GM19467 (cell line): ENCODE measurements around the gene KCNH6.

Experiments
- ATAC-seq: cut with Tn5 transposase; IDR thresholded peaks from one replicate; pipeline ENCODE4 v1.9.1; 2021; ENCODE audit warnings: mild to moderate bottlenecking, moderate library complexity; ENCODE audit not compliant: unreplicated experiment

The KCNH6 gene

DNA sequence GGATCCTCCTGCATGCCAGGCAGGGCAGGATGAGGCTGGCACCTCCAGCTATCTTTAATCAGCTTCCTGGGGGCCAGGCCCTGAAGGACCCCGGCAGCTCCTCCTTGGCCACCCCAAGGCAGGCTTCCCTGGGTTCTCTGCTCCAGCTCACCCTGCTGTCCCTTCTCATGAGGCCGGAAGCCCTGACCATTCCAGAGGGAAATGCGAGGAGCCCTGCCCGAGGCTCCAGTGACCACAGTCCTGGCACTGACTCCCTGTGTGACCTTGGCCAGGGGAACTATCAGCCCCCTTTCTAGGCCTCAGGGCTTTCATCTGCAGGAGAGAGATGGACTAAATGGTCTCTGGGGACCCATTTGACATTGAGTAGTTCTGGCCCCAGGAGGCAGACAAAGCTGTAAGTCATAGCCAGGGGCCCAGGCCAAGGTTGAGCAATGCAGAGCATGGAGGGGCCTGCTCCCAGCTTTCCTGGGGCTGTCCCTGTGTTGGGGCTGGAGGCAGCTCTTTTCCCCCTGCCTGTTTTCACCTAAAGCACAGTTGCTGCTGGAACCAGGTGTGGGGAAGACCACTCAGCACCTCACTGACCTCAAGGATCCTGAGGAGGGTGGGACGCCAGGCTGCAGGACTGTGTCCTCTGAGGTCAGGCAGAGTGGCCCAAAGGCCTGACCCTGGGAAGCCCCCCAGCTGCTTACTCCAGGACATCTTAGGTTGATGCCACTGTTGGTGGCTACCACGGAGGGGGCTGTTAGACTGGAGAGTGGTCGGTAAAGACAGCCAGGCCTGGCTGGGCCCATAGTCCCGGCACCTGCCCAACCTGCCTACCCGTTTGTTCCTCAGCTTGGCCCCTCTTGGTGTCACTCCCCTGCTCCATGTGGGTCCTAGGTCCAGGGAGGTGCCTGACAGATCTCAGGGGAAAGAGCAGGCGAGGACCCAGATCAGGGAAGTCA is 8.1 kb downstream of the KCNH6 start:
- ATAC-seq = no peak

DNA sequence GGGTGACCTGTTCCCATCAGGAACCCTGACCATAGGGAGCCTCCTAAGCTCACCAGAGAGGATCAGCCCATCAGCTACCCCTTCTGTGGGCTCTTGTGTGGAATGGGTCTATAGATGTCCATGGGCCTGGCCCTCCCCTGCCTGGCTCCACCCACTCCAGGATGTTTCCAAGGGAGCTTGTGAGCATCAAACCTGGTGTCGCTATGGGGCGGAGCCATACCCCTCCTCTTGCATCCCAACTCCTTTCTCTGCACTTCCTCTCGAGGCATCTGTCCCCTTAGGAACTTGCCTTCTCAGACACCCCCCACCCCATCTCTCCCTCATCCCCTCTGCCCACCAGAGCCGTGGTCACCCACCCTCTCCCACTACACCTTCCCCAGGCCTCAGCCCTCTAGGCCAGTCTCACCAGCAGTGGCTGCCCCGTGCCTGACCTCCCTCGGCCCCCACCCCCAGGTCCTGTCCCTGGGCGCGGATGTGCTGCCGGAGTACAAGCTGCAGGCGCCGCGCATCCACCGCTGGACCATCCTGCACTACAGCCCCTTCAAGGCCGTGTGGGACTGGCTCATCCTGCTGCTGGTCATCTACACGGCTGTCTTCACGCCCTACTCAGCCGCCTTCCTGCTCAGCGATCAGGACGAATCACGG is 10.4 kb downstream of the KCNH6 start:
- ATAC-seq = no peak

DNA sequence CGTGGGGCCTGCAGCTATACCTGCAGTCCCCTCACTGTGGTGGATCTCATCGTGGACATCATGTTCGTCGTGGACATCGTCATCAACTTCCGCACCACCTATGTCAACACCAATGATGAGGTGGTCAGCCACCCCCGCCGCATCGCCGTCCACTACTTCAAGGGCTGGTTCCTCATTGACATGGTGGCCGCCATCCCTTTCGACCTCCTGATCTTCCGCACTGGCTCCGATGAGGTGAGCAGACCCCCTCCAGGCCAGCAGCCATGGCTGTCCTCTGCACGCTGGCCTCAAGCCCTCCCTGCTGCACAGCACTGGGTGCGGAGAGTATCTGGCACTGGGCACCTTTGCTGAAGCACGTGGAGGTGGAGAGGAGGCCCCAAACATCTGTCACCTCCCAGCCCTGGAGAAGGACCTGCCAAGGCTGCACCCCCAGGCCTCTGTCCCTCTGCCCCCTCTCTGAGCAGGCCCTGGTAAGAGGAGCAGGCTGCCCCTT is 11.0 kb downstream of the KCNH6 start:
- no peak for ATAC-seq

DNA sequence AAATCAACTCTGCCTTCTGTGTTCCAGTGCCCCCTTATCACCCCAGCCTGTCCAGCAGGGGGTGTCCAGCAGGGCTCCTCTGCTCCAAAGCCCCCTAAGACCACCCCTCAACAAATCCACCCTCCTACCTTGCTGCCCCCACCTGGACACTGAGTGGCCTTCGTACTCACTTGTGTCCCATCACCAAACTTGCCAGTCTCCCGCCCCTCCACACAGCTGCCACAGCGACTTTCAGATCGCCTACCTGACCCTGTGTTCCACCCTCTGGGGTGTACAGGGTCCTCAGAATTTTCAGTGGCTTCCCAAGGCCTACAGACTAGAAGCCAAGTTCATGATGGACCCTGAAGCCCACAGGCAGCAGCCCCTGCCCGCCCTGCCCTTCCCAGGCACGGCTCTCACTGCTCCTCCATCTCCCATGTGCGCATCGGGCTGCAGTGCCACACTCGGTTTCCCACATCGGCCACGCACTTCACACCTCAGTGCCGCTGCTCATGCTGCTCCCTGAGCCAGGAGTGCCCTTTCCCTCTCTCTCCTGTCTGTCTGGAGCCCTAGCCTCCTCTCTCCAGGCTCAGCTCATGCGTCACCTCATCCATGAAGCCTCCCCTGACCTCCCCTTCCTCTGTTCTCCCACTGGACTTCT is 11.8 kb downstream of the KCNH6 start:
- no peak for ATAC-seq

DNA sequence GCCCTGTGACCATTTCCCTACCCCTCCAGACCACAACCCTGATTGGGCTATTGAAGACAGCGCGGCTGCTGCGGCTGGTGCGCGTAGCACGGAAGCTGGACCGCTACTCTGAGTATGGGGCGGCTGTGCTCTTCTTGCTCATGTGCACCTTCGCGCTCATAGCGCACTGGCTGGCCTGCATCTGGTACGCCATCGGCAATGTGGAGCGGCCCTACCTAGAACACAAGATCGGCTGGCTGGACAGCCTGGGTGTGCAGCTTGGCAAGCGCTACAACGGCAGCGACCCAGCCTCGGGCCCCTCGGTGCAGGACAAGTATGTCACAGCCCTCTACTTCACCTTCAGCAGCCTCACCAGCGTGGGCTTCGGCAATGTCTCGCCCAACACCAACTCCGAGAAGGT is 12.5 kb downstream of the KCNH6 start:
- no peak for ATAC-seq

DNA sequence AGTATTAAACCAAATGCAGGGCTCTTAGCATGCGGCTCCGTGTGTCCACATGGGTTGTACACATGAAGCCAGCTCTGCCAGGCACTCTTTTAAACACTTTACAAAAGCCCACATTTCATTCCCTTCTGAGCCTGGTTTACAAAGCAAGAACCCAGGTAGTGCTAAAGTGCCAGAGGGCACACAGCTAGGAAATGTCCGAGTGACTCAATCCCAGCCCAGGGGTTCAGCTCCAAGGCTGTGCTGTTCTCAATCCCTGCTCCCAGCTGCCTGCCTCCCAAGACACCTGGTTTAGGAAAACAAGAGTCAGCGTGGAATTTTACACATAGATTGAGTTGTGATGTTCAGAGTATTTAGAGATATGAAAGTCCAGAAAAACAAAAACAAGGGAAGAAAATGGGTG is 13.8 kb downstream of the KCNH6 start:
- ATAC-seq = no peak

DNA sequence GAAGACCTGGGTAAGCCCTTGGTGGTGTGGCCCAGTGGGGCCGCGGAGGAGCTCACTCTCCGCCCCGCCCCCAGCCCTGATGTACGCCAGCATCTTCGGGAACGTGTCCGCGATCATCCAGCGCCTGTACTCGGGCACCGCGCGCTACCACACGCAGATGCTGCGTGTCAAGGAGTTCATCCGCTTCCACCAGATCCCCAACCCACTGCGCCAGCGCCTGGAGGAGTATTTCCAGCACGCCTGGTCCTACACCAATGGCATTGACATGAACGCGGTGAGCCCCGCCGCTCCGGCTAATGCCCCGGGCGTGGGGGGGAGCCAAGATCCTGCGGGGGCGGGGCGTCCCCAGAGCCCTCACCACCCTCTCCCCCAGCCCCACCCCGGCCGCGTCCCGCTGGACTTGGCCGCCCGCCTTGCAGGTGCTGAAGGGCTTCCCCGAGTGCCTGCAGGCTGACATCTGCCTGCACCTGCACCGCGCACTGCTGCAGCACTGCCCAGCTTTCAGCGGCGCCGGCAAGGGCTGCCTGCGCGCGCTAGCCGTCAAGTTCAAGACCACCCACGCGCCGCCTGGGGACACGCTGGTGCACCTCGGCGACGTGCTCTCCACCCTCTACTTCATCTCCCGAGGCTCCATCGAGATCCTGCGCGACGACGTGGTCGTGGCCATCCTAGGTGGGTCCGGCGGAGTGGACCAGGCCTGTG is 15.0 kb downstream of the KCNH6 start:
- no peak for ATAC-seq

DNA sequence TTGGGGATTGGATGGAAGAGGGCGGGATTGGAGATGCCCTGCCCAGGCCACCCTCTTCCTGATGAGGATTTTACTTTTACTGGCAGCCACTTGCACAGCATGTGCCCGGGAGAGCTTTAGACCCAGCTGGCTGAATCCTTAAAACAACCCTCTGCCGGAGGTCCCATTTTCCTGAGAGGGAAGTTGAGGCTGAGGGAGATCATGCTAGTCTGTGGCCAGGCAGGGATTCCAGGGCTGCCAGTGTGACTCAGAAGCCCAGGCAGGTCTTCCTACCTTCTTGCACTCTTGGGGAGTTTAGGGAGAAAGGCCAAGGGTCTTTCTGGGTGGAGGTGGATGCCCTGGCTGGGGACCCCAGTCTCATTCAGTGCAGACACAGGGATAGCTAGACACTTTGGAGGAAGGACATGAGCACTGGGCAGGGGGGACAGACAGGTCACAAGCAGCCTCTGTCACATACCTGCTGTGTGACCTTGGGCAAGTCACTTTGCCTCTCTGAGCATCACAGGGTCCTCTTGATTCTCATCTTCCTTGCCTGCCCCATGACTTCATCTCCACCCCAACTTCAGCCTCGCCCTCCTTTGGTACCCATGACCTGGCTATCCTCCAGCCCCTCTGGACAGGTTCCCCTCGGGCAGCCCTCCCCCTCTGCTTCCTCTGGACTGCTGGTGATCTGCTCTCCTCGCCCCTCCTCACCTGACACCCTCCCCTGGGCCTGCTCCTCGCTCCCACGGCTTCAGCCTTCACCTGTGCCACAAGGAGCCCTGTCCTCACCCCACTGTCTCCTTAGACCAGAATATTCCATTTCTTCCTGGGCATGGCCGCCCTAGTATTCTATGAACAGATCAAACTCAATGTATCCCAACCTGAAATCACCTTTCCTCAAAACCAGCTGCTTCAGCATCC is 15.8 kb downstream of the KCNH6 start:
- ATAC-seq = no peak

DNA sequence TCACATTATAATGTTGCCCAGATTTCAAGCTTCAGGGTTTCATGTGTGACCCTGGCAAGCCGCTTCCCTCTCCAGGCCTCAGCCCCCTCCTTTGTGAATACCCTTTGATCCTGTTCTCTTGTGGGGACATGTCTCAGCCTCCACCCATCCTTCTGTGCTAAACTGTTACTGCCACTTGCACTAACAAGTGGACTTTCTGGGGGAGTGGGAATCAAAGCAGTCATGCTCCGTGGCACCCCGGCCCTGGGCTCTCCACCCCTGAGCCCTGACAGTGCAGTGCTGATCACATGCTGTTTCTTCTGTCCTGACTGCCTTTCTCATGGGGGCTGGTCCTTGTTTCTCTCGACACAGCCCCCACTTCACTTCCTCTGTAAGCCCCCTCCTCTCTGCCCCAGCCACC is 17.4 kb downstream of the KCNH6 start:
- no peak for ATAC-seq

DNA sequence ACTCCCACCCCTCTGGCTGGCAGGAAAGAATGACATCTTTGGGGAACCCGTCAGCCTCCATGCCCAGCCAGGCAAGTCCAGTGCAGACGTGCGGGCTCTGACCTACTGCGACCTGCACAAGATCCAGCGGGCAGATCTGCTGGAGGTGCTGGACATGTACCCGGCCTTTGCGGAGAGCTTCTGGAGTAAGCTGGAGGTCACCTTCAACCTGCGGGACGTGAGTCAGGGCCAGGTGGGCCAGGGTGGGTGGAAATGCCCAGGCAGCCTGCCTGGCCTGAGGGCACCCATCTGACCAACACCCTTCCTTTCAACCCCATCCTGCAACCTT is 19.0 kb downstream of the KCNH6 start:
- ATAC-seq = no peak

DNA sequence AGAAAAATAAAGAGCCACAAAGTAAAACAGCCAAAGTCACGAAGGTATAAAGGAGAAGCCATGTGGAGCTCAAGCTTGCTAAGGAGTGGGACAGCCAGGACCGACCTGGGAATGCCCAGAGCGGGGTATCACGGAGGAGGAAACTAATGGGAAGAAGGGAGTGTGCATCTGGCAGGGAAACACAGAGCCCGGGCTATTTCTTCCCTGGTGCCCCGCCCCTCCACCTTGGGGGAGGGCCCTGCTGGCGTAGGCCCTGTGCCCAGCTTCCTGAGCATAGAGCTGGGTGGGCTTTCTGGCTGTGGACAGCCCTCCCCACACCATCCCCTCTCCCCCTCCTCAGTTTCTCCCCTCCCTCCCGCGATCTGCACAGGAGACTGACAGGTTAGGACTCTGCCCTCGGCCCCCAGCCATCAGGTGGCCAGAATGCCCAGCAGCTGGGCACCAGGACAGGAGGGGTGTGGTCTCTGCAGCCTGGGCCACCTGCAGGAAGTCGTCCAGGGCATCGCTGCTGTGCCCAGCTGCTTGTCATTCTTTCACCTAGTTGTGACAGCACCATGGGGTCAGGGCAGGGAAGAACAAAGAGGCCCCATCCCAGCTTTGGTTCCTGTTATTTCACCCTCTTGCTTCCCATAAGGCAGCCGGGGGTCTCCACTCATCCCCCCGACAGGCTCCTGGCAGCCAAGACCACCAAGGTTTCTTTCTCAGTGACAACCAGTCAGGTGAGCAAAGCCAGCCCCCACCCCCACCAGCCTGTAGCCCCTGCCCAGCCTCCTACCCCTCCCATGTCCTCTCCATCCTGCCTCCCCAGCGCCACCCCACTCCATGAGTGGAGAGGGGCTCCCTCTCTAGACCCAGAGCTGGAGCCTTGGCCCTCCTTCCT is 20.0 kb downstream of the KCNH6 start:
- ATAC-seq = no peak

DNA sequence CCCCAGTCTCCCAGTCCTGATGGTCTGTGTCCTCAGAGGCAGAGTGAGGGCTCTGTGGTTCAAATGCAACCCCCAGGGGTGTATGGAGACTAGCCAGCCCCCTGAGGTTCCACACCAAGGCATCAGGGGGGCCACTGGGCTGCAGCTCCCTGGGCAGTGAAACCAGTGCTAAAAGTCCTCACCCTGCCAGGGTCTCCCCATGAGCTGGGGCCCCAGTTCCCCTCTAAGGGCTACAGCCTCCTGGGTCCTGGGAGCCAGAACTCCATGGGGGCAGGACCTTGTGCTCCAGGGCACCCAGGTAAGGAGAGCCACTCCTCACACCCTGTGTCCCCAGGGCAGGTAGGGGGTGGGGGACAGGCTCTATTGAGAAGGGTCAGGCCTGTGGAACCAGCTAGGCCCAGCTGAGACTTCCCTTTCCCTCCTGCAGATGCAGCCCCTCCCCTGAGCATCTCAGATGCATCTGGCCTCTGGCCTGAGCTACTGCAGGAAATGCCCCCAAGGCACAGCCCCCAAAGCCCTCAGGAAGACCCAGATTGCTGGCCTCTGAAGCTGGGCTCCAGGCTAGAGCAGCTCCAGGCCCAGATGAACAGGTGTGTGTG is 20.8 kb downstream of the KCNH6 start:
- ATAC-seq = no peak

DNA sequence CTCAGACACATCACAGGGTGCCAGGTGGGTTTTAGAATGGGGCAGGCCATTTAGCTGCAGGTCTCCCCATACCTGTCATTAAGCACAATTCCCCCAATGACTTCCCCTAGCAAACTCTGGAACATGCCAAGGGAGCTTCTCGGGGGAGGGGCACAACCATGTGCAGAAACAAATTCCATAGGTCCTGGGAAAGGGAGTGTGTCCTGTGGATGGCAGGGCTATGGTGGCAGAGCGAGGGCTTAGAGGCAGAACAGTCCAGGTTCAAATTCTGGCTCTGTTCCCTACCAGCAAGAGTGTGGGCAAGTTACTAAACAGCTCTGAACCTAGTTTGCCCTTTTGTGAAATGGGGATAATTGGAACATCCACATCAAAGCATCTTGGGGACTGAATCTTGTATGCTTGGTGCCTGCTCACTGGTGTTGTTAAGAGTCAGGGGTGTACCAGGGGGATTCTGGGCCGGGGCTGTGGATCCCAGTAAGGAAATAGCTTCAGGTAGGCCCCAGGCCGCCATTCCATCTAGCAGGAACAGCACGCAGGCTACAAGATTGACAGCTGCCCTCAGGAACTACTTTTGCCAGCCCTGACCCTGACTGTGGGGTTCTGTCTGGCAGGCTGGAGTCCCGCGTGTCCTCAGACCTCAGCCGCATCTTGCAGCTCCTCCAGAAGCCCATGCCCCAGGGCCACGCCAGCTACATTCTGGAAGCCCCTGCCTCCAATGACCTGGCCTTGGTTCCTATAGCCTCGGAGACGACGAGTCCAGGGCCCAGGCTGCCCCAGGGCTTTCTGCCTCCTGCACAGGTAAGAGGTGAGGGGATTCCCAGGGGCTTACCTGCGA is 21.5 kb downstream of the KCNH6 start:
- ATAC-seq = no peak

DNA sequence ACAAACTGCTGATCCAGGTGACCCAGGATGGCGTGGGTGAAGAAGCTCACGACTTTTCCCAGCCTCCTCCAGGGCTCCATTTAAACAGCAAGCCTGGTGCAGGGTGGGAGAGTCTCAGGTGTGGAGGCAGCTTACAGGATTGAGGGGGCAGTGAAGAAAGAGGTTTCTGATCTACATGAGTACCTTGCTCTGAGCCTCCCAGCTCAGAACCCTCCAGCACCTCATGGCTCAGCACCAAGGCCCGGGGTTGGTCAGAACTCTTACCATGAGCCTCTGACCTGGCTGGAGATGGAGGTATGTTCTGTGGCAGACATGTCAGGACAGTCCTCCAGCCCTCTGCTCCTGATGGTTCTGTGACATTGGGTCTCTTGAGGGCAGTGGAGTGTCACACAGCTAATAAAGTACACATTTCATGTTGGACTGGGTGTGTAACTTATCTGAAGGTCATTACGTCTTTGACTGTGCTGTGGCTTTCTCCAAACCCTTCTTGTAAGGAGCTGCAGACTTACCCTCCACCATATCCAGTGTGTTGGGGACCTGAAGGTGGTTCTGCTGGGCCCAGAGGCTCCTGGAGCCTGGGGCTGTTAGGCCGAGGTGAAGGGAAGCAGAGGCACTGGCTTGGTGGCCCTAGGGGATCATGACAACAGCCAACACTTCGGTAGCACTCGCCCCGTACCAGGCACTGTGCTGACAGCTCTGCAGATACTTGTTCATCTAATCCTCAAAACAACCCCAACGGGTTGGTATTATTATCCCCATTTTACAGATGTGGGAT is 23.3 kb downstream of the KCNH6 start:
- ATAC-seq = no peak

DNA sequence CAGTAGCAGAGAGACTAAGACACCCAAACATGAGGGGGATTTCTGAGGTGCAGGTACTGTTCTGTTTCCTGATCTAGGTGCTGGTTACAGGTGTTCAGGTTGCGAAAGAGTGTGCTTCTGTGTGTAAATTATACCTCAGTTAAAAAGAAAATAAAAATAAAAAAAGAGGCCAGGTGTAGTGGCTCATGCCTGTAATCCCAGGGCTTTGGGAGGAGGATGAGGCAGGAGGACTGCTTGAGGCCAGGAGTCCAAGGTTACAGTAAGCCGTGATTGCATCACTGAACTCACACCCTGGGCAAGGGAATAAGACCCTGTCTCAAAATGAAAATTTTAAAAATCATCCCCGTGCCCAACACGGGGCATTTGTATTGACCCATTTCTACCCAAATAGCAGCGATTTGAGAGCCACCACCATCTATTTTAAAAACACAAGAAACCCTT is 23.9 kb downstream of the KCNH6 start:
- no peak for ATAC-seq

DNA sequence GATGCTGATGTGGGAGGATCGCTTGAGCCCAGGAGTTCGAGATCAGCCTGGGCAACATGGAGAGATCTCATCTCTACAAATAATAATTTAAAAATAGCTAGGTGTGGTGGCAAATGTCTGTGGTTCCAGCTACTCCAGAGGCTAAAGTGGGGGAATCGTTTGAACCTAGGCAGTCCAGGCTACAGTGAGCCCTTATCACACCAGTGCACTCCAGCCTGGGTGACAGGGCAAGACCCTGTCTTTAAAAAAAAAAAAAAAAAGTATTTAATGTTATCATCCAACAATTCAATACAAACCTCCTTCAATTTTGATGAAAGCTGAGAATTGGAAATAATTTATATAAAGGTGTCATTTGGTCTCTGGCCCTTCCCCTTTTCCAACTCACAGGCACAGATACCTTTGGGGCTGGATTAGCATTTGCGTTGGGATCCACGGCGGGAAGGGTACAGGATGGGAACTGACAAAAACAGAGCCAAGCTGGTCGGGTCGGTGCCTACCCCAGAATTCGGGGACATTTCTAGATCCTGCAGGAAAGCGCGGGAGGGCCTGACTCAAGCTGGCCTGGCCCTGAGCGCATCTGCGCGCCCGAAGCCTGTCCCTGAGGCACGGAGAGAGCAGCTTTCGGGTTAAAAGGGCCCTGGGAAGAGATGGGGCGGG is 26.3 kb downstream of the KCNH6 start:
- peak; percentile 8 for ATAC-seq
